Measurements from ENCODE around the gene RAP1GAP2.

Gene RAP1GAP2

DNA sequence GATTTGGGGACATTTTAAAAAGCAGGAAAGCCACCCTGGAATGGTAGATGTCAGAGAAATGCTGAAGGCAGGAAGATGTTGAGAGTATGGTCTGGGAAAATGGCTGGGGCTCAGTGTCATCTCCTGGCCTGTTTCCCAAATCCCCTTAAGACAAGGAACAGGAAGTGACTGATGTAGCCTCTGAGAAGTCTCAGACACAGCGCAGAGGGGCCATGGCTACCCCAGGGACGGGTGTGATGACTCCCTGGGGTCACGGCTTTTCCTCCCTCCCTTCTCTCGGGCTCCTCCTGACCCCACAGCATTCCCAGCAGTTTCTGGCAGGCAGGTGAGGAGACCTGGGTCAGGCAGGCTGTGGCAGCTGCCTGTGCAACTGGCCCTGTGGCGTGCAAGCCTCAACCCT is 45.4 kb downstream of the RAP1GAP2 start (continued):
- TF ChIP-seq ZBTB1 (tag by site-specific recombination; IDR thresholded peaks at IDR 0.05) = no peak
- TF ChIP-seq ZNF19 (tag by site-specific recombination; IDR thresholded peaks at IDR 0.05; ENCODE audit: low read depth) = no peak
- TF ChIP-seq, protein P1, sequence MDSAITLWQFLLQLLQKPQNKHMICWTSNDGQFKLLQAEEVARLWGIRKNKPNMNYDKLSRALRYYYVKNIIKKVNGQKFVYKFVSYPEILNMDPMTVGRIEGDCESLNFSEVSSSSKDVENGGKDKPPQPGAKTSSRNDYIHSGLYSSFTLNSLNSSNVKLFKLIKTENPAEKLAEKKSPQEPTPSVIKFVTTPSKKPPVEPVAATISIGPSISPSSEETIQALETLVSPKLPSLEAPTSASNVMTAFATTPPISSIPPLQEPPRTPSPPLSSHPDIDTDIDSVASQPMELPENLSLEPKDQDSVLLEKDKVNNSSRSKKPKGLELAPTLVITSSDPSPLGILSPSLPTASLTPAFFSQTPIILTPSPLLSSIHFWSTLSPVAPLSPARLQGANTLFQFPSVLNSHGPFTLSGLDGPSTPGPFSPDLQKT (IDR thresholded peaks at IDR 0.05; ENCODE audit: borderline replicate concordance, low read depth, low read length) = no peak
- no peak for TF ChIP-seq BCL11B (tag by site-specific recombination; IDR thresholded peaks at IDR 0.05; ENCODE audit: low read depth)
- TF ChIP-seq, protein P2, sequence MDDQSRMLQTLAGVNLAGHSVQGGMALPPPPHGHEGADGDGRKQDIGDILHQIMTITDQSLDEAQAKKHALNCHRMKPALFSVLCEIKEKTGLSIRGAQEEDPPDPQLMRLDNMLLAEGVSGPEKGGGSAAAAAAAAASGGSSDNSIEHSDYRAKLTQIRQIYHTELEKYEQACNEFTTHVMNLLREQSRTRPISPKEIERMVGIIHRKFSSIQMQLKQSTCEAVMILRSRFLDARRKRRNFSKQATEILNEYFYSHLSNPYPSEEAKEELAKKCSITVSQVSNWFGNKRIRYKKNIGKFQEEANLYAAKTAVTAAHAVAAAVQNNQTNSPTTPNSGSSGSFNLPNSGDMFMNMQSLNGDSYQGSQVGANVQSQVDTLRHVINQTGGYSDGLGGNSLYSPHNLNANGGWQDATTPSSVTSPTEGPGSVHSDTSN (CRISPR knock-in tag; IDR thresholded peaks at IDR 0.05) = no peak

DNA sequence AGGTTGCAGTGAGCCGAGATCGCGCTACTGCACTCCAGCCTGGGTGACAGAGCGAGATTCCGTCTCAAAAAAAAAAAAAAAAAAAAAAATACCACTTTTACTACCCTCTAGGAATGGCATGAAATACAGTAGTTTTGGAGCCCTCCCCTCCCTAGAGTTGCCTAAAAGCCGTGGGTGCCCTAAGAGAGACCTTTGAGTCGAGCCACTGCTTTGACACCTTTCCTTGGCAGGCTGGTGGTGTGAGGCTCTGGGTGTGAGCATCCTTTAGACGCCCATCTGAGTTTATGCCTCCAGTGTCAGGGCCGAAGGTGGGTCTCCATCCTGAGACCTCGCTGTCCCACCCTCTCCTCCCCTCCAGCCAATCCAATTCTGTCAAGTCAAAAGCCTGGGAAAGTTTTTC is 46.2 kb downstream of the RAP1GAP2 start:
- ChIA-PET CTCF (no interaction called here), POLR2A (no interaction called here)

DNA sequence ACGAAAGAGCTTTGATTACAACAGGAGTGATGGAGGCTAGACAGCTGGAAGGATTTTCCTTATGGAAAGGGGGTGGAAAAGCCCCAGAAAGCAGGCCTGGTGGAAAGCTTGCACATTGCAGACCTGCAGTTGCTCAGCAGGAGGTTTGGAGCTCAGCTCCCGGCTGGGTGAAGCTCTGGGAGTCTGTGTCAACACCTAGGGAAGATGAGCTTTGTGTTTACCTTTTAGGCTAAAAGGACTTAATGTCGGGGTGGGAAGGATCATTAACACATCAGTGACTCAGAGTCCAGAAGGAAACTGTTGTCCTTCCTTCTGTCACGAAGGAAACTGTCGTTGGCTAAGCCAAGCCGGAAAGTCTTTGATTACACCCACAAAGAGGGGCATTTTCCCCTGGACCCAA is 48.2 kb downstream of the RAP1GAP2 start:
- H3K27ac ChIP-seq (ENCODE audit: extremely low read depth, low read depth, low read length) = no peak overlapping the region
- POLR2A ChIA-PET = interaction anchor here (0.6 to 1.1 kb wide), 3 partner anchors 9 to 28 kb away, joined by 3 read pairs; no protein-coding TSS in a partner anchor
- CTCF ChIA-PET = interaction anchor here (0.5 to 1.2 kb wide), 10 partner anchors 9 to 179 kb away, joined by 3 to 8 read pairs (median 3); no protein-coding TSS in a partner anchor
- no peaks in the 10 kb centered on the region for H3K9me3 ChIP-seq (ENCODE audit: control insufficient read depth, insufficient read depth, low read depth, low read length)
- TF ChIP-seq, protein P3, sequence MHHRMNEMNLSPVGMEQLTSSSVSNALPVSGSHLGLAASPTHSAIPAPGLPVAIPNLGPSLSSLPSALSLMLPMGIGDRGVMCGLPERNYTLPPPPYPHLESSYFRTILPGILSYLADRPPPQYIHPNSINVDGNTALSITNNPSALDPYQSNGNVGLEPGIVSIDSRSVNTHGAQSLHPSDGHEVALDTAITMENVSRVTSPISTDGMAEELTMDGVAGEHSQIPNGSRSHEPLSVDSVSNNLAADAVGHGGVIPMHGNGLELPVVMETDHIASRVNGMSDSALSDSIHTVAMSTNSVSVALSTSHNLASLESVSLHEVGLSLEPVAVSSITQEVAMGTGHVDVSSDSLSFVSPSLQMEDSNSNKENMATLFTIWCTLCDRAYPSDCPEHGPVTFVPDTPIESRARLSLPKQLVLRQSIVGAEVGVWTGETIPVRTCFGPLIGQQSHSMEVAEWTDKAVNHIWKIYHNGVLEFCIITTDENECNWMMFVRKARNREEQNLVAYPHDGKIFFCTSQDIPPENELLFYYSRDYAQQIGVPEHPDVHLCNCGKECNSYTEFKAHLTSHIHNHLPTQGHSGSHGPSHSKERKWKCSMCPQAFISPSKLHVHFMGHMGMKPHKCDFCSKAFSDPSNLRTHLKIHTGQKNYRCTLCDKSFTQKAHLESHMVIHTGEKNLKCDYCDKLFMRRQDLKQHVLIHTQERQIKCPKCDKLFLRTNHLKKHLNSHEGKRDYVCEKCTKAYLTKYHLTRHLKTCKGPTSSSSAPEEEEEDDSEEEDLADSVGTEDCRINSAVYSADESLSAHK (tag by site-specific recombination; IDR thresholded peaks at IDR 0.05) = no peak
- TF ChIP-seq ZBTB20 (tag by site-specific recombination; IDR thresholded peaks at IDR 0.05) (no peak), GLIS1 (tag by site-specific recombination; IDR thresholded peaks at IDR 0.05) (peak; percentile 99), ZNF221 (tag by site-specific recombination; IDR thresholded peaks at IDR 0.05; ENCODE audit: borderline replicate concordance) (no peak), ZIC2 (tag by site-specific recombination; IDR thresholded peaks at IDR 0.05) (peak; percentile 76), OSR2 (tag by site-specific recombination; IDR thresholded peaks at IDR 0.05) (peak; percentile 44)
- TF ChIP-seq, protein P4, sequence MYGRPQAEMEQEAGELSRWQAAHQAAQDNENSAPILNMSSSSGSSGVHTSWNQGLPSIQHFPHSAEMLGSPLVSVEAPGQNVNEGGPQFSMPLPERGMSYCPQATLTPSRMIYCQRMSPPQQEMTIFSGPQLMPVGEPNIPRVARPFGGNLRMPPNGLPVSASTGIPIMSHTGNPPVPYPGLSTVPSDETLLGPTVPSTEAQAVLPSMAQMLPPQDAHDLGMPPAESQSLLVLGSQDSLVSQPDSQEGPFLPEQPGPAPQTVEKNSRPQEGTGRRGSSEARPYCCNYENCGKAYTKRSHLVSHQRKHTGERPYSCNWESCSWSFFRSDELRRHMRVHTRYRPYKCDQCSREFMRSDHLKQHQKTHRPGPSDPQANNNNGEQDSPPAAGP (tag by site-specific recombination; IDR thresholded peaks at IDR 0.05) = 0 out of 2 replicates have a peak, but pooled peaks have one; percentile 47
- H3K36me3 ChIP-seq (ENCODE audit: control insufficient read depth in 2 of 2, insufficient read depth in 1 of 2, low read length in 2 of 2) = no peaks in the 10 kb centered on the region
- H3K4me3 ChIP-seq (ENCODE audit: low read depth, low read length) = no peak overlapping the region
- H3K4me1 ChIP-seq (ENCODE audit: control insufficient read depth, insufficient read depth, low read length) = no peaks in the 10 kb centered on the region

More for the DNA sequence above, 46.2 kb downstream of the RAP1GAP2 start:
- Histone ChIP-seq H3K4me3 (ENCODE audit: low read depth, low read length) (no peak overlapping the region), H3K27ac (ENCODE audit: extremely low read depth, low read depth, low read length) (no peak overlapping the region), H3K9me3 (ENCODE audit: control insufficient read depth, insufficient read depth, low read depth, low read length) (no peaks in the 10 kb centered on the region), H3K36me3 (ENCODE audit: control insufficient read depth in 2 of 2, insufficient read depth in 1 of 2, low read length in 2 of 2) (no peaks in the 10 kb centered on the region), H3K4me1 (ENCODE audit: control insufficient read depth, insufficient read depth, low read length) (no peaks in the 10 kb centered on the region)
- TF ChIP-seq ZNF776 (tag by site-specific recombination; IDR thresholded peaks at IDR 0.05; ENCODE audit: borderline replicate concordance) (no peak), ZNF658 (tag by site-specific recombination; IDR thresholded peaks at IDR 0.05) (no peak), ZNF335 (tag by site-specific recombination; conservative IDR thresholded peaks at IDR 0.05) (no peak), FEZF1 (tag by site-specific recombination; IDR thresholded peaks at IDR 0.05) (no peak)
- TF ChIP-seq, protein P5, sequence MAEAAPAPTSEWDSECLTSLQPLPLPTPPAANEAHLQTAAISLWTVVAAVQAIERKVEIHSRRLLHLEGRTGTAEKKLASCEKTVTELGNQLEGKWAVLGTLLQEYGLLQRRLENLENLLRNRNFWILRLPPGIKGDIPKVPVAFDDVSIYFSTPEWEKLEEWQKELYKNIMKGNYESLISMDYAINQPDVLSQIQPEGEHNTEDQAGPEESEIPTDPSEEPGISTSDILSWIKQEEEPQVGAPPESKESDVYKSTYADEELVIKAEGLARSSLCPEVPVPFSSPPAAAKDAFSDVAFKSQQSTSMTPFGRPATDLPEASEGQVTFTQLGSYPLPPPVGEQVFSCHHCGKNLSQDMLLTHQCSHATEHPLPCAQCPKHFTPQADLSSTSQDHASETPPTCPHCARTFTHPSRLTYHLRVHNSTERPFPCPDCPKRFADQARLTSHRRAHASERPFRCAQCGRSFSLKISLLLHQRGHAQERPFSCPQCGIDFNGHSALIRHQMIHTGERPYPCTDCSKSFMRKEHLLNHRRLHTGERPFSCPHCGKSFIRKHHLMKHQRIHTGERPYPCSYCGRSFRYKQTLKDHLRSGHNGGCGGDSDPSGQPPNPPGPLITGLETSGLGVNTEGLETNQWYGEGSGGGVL (tag by site-specific recombination; IDR thresholded peaks at IDR 0.05) = no peak
